ENCODE measurements around the gene SYT1. TPM values are rescaled to one million over a fixed set of nuclear protein-coding genes. Genes with fewer than 3 reads are reported as not detected.
A peak's percentile ranks its signal among the peaks of the same experiment; 100 is the strongest.

The SYT1 gene
- total and polyA plus RNA-seq, 4 donors: 38.0 to 113 (median 97.8) TPM

DNA sequence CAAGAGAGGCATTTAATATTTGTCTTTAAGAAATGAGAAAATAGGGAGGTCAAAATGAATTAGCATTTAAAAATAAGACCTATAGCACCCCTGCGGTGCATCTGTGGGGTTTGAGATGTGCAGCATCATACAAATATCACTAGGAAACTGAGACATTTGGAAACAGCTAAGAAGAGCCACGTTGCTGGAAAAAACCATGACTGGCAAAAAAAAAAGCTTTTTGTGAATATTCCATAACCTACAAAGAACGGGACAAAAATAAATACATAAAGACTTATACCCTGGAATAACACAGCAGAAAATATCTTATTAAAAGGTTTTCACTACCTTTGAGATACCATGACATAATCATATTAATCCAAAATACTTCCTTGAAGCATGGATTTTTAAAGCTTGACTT lies 460.0 kb downstream of the SYT1 start:
- no peak for DNase-seq (ENCODE audit: low read depth in 4 of 6, low spot score in 6 of 6)
- no peaks in the 10 kb centered on the region for H3K36me3 ChIP-seq (ENCODE audit: control insufficient read depth, insufficient read depth, low read length)
- WGBS (ENCODE audit: insufficient coverage): no CpG with 5 or more reads among the region's 3 CpGs
- no peak overlapping the region for H3K27ac ChIP-seq (ENCODE audit: low read depth, low read length)
- H3K9me3 ChIP-seq (ENCODE audit: control insufficient read depth, insufficient read depth, low read length): no peaks in the 10 kb centered on the region
- no peaks in the 10 kb centered on the region for H3K4me1 ChIP-seq (ENCODE audit: control insufficient read depth, insufficient read depth, low read length)
- H3K27me3 ChIP-seq (ENCODE audit: control insufficient read depth, insufficient read depth, low read length): no peaks in the 10 kb centered on the region
- H3K4me3 ChIP-seq (ENCODE audit: low read depth, low read length): no peak overlapping the region

DNA sequence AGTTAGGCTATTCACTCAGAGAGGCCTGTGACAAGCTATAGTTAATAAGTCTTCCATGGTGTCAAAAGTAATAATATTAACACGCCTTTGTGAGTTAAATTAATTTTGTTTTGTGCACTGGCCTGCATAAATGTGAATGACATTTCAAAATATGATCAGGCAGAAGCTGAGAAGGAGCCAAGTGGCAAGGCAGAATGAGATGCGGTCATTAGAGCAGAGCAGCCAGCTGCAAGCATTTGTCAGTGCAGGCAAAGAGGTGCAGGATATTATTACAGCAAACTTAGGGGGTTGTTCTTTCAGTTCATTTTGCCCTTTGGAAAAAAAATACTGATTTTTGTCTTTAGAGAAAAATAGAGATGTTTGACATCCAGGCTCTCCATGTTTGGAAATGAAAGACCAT lies 461.6 kb downstream of the SYT1 start:
- H3K4me3 ChIP-seq (ENCODE audit: low read depth, low read length): no peak overlapping the region
- H3K9me3 ChIP-seq (ENCODE audit: control insufficient read depth, insufficient read depth, low read length): no peaks in the 10 kb centered on the region
- DNase-seq (ENCODE audit: low read depth in 4 of 6, low spot score in 6 of 6): peak in 1 of 6 donors; percentile 68
- H3K27ac ChIP-seq (ENCODE audit: low read depth, low read length): no peak overlapping the region
- H3K4me1 ChIP-seq (ENCODE audit: control insufficient read depth, insufficient read depth, low read length): no peaks in the 10 kb centered on the region
- H3K27me3 ChIP-seq (ENCODE audit: control insufficient read depth, insufficient read depth, low read length): no peaks in the 10 kb centered on the region
- H3K36me3 ChIP-seq (ENCODE audit: control insufficient read depth, insufficient read depth, low read length): no peaks in the 10 kb centered on the region
- 85% methylated on average over 2 of the region's 2 CpGs for WGBS (ENCODE audit: insufficient coverage)

- WGBS (ENCODE audit: insufficient coverage): no CpG with 5 or more reads among the region's 2 CpGs
- Histone ChIP-seq H3K9me3 (ENCODE audit: control insufficient read depth, insufficient read depth, low read length) (no peaks in the 10 kb centered on the region), H3K27ac (ENCODE audit: low read depth, low read length) (no peak overlapping the region)
Observed at GRCh38 chr12:79326663-79327062, 462.1 kb downstream of the SYT1 start.

GRCh38 chr12:79327465-79327864 lies 462.9 kb downstream of the SYT1 start:
- WGBS (ENCODE audit: insufficient coverage): 91% methylated on average over 1 of the region's 1 CpG
- no peak for DNase-seq (ENCODE audit: low read depth in 4 of 6, low spot score in 6 of 6)
- H3K4me1 ChIP-seq (ENCODE audit: control insufficient read depth, insufficient read depth, low read length): no peaks in the 10 kb centered on the region
- no peak overlapping the region for H3K27ac ChIP-seq (ENCODE audit: low read depth, low read length)
- no peaks in the 10 kb centered on the region for H3K9me3 ChIP-seq (ENCODE audit: control insufficient read depth, insufficient read depth, low read length)
- no peaks in the 10 kb centered on the region for H3K27me3 ChIP-seq (ENCODE audit: control insufficient read depth, insufficient read depth, low read length)
- H3K4me3 ChIP-seq (ENCODE audit: low read depth, low read length): no peak overlapping the region
- no peaks in the 10 kb centered on the region for H3K36me3 ChIP-seq (ENCODE audit: control insufficient read depth, insufficient read depth, low read length)

More at GRCh38 chr12:79326663-79327062, 462.1 kb downstream of the SYT1 start:
- Histone ChIP-seq H3K4me1 (ENCODE audit: control insufficient read depth, insufficient read depth, low read length) (no peaks in the 10 kb centered on the region), H3K27me3 (ENCODE audit: control insufficient read depth, insufficient read depth, low read length) (no peaks in the 10 kb centered on the region), H3K36me3 (ENCODE audit: control insufficient read depth, insufficient read depth, low read length) (no peaks in the 10 kb centered on the region), H3K4me3 (ENCODE audit: low read depth, low read length) (no peak overlapping the region)
- no peak for DNase-seq (ENCODE audit: low read depth in 4 of 6, low spot score in 6 of 6)

GRCh38 chr12:79329933-79330332 lies 465.4 kb downstream of the SYT1 start:
- Histone ChIP-seq H3K27me3 (ENCODE audit: control insufficient read depth, insufficient read depth, low read length) (no peaks in the 10 kb centered on the region), H3K4me1 (ENCODE audit: control insufficient read depth, insufficient read depth, low read length) (no peaks in the 10 kb centered on the region), H3K27ac (ENCODE audit: low read depth, low read length) (no peak overlapping the region), H3K36me3 (ENCODE audit: control insufficient read depth, insufficient read depth, low read length) (no peaks in the 10 kb centered on the region), H3K9me3 (ENCODE audit: control insufficient read depth, insufficient read depth, low read length) (no peaks in the 10 kb centered on the region), H3K4me3 (ENCODE audit: low read depth, low read length) (no peak overlapping the region)
- no CpG with 5 or more reads among the region's 2 CpGs for WGBS (ENCODE audit: insufficient coverage)
- DNase-seq (ENCODE audit: low read depth in 4 of 6, low spot score in 6 of 6): peak in 1 of 6 donors; percentile 41

DNA sequence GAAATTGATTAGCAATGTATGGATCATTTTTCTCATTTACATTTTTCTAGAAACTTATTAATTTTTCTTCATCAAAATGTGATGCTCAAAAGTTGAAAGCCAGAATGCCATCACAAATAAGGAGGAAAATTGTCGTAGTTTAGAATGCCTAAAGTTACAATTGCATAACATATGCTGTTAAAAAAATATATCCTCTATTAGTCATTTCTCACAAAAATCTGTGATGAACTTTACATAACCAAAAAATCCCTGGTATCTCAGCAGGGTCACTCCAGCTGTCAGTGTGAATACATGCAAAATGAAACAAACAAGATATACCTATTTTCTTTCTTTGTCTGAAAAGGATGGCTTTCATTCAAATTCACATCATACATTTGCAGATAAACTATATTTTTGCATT lies 467.3 kb downstream of the SYT1 start:
- H3K36me3 ChIP-seq (ENCODE audit: control insufficient read depth, insufficient read depth, low read length): no peaks in the 10 kb centered on the region
- whole genome bisulfite sequencing (ENCODE audit: insufficient coverage): no CpG with 5 or more reads among the region's 1 CpG
- H3K9me3 ChIP-seq (ENCODE audit: control insufficient read depth, insufficient read depth, low read length): no peaks in the 10 kb centered on the region
- no peaks in the 10 kb centered on the region for H3K4me1 ChIP-seq (ENCODE audit: control insufficient read depth, insufficient read depth, low read length)
- H3K27ac ChIP-seq (ENCODE audit: low read depth, low read length): no peak overlapping the region
- H3K27me3 ChIP-seq (ENCODE audit: control insufficient read depth, insufficient read depth, low read length): no peaks in the 10 kb centered on the region
- no peak overlapping the region for H3K4me3 ChIP-seq (ENCODE audit: low read depth, low read length)
- DNase-seq (ENCODE audit: low read depth in 4 of 6, low spot score in 6 of 6): no peak

DNA sequence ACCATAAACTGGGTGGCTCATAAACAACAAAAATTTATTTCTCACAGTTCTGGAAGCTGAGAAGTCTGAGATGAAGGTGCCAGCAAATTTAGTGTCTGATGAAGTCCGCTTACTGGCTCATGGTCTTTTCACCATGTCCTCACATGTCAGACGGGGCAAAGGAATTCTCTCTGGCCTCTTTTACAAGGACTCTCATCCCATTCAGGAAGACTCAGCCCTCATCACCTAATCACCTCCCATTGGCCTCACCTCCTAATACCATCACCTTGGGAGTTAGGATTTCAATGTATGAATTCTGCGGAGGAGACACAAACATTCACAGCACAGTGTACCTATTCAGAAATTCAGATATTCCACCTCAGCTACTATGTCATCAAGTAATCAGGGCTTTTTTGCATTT lies 468.6 kb downstream of the SYT1 start:
- Histone ChIP-seq H3K27ac (ENCODE audit: low read depth, low read length) (no peak overlapping the region), H3K9me3 (ENCODE audit: control insufficient read depth, insufficient read depth, low read length) (no peaks in the 10 kb centered on the region), H3K4me3 (ENCODE audit: low read depth, low read length) (no peak overlapping the region), H3K4me1 (ENCODE audit: control insufficient read depth, insufficient read depth, low read length) (no peaks in the 10 kb centered on the region), H3K27me3 (ENCODE audit: control insufficient read depth, insufficient read depth, low read length) (no peaks in the 10 kb centered on the region), H3K36me3 (ENCODE audit: control insufficient read depth, insufficient read depth, low read length) (peaks cover 2% of the 10 kb centered on the region)
- DNase-seq (ENCODE audit: low read depth in 4 of 6, low spot score in 6 of 6): no peak
- WGBS (ENCODE audit: insufficient coverage): no CpG with 5 or more reads among the region's 3 CpGs

DNA sequence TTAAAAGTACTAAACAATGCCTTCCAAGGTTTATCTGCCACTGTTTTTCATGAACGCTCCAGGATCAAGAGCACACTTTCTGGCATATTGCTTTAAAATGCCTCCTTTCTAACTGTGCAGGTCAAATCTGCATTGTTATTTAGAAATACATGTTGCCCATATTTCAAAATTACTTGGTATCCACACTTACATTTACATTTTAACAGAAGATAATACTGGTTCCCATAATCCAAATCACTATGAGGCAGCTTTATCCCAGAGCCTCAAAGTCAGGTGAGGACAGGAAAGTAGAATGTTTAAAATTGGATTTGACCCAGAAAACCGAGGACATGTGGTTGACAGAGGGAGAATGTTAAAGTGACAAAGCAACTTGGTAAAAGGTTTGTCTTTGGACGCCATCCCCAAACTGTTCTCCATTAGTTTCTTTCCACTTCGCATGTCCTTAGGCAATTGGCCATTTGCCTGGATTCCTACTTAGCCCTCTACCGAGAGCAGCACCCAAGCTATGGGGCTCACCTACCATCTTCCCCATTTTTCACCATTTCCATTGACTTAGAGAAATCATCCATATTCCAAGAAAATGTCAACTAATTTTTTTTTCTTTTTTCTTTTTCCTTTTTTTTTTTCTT lies 473.2 kb downstream of the SYT1 start:
- H3K27ac ChIP-seq (ENCODE audit: low read depth, low read length): no peak overlapping the region
- H3K4me1 ChIP-seq (ENCODE audit: control insufficient read depth, insufficient read depth, low read length): no peaks in the 10 kb centered on the region
- H3K9me3 ChIP-seq (ENCODE audit: control insufficient read depth, insufficient read depth, low read length): no peaks in the 10 kb centered on the region
- no peak overlapping the region for H3K4me3 ChIP-seq (ENCODE audit: low read depth, low read length)
- peaks cover 2% of the 10 kb centered on the region for H3K36me3 ChIP-seq (ENCODE audit: control insufficient read depth, insufficient read depth, low read length)
- WGBS (ENCODE audit: insufficient coverage): 83% methylated on average over 3 of the region's 5 CpGs
- H3K27me3 ChIP-seq (ENCODE audit: control insufficient read depth, insufficient read depth, low read length): no peaks in the 10 kb centered on the region
- DNase-seq (ENCODE audit: low read depth in 4 of 6, low spot score in 6 of 6): no peak

DNA sequence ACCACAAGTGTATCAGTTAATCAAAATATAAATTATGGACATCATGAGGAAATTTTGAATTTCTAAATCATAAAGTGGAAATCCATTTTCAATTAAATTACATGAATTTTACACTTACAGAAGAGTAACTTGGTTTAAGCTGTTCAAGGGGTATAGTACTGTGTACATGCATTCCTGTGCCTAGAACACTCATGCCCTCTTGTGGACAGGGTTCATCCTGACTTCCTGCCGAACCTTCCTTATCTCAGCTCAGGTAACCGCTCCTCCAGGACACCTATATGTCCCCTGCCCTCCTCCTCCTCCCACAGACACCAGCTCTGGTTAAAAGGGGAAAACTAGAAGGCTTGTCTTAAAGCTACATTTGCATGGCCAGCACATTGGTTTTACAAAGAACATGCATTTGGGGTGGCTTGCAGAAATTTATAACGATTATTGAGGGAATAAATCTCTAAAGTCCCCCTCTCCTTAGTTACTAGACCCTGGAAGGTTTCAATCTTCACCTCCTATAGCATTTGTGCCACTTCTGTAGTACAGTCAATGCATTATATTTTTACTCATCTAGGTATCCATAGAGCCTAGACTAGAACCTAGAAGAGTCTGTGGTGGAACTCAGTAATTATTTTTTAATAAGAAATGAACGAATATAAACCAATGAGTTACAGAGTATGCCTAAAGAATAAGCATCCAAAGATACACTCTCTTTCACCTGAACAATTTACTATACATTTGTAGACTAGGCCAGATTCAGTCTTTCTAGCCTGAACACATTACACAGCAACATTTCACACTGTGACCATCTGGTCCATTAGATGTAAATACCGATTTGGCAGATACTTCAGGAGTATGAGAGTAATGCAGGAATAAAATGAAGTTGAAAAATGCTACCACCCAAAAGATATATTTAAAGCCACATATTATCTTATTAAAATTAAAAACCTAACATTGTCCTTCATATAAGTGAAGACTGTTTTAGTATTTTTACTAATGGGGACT lies 480.6 kb downstream of the SYT1 start:
- H3K4me3 ChIP-seq (ENCODE audit: low read depth, low read length): no peak overlapping the region
- H3K27ac ChIP-seq (ENCODE audit: low read depth, low read length): no peak overlapping the region
- no peaks in the 10 kb centered on the region for H3K27me3 ChIP-seq (ENCODE audit: control insufficient read depth, insufficient read depth, low read length)
- no peaks in the 10 kb centered on the region for H3K4me1 ChIP-seq (ENCODE audit: control insufficient read depth, insufficient read depth, low read length)
- WGBS (ENCODE audit: insufficient coverage): 33% methylated on average over 1 of the region's 5 CpGs
- no peaks in the 10 kb centered on the region for H3K36me3 ChIP-seq (ENCODE audit: control insufficient read depth, insufficient read depth, low read length)
- DNase-seq (ENCODE audit: low read depth in 4 of 6, low spot score in 6 of 6): peak in 2 of 6 donors; percentile 48 to 75
- no peaks in the 10 kb centered on the region for H3K9me3 ChIP-seq (ENCODE audit: control insufficient read depth, insufficient read depth, low read length)
